Ecto neural progenitor cell (in vitro differentiated cells): ENCODE measurements around the gene MAD2L1BP.

Experiments used
- DNase-seq: peaks from one replicate; pipeline ENCODE4 v3.0.0-alpha.2; 2018; ENCODE audit warnings: low spot score

Gene MAD2L1BP

DNA sequence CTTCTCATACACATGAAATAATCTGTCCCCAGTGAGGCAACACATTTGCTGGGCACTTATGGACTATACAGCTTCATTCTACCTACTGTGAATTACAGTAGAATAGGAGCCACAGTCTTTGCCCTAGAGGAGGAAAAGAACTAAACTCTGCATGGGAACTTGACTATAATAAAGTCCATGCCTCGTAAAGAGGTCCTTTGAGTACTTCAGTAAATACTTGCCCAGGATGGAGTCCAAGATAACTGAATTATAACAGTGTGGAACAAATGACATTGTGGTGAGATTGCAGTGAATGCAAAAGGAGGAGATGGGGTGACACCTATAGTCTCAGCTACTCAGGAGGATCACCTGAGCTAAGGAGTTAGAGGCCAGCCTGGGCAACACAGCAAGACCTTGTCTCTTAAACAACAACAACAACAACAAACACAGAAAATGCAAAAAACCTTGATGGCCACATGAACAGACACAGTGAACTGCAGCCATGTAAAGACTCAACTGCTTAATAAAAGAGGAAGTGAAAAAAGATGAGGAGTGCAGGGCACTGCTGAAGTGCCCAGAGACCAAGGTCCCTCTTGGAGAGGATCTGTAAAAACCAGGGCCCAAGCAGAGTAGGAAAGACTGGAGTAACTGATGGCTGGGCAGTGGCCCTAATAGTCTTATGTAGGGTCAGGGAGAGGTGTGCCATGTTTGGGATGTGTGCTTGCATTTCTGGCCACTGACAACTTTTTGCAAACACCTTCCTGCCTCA, 48.2 kb downstream of the MAD2L1BP start:
- no peak for DNase-seq

DNA sequence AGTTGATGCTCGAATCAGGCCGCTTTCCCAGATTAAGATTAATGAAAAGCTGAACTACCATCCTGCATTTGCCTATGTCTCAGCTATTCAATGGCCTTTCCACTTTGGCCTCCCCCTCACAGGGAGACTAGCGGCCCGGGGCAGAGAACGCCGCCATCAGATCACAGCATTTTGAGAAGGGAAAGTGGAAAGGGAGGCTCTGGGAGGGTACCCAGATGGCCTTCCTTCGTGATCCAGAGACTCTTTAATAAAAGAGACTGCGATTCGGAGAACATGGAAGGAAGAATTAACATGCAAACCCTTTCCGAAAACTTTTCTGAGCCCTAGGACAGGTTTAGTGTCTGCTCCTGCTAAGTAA, 51.4 kb downstream of the MAD2L1BP start:
- DNase-seq = no peak

DNA sequence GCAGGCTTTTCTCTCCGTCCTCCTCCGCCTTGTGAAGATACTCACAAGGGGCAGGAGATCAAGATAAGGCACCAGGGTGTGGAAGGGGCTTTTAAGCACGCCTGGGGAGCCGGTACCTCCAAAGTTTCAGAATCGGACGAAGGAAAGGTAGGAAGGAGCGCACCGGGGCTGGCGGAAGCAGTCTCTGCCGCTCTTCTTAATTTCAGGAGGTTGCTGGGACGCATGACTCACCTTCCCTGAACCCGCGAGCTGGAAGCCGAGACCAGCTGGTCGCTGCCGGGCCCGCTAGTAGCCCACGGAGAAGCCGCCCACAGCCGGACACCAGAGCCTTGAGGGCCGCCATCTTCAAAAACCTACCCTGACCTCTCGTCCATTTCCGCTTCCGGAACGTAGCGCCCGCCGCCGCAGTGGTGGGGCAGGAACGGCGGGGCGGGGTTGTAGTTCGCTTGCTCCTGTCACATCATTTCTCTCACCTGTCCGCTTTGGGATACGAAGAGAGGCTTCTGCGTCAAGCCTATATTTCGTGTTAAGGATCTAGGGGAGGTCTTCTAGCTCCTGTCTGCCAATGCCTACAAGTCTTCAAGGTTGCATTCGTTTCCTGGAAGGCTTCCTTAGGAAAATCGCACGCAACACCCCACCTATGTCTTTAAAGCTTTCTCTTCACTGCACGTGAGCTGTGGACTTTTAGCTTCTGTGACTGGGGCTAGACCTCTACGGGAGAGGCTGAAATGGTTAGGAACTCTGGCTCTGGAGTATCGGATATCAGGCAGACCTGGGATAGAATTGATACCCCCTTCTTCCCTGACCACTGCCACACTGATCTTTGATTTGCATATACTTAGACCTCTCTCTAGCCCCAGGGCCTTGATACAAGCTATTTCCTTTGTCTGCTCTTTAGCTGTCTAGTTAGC, 52.1 kb downstream of the MAD2L1BP start, which contains the start of gene MRPS18A:
TSS of gene MRPS18A (minus strand) at position 355 of the 911 bp plus-strand sequence. CDS start at position 343, 12 bp downstream.
- peak; percentile 83 for DNase-seq

DNA sequence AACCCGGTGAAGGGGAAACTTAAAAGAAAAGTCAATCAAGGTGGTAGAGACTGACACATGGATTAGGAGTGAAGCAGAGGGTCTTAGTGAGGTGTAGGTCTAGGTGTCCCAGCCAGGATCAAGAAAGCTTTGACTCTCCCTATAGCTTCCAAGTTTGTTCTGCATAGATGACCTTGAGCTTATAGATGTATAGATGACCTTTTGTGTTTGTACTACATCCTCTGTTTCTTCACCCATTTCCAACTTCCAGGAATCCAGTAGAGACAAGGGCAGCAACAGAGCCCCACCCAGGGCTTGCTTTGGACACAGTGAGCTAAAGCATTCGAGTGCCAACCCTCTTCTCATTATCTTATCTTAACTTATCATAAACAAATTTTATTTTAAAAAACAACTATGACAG, 53.8 kb downstream of the MAD2L1BP start:
- DNase-seq = no peak
